B cell (primary cell): ENCODE measurements around the gene NUP93.

Source experiments
- EZH2 ChIP-seq: IDR thresholded peaks from 2 replicates; pipeline ENCODE4 v1.6.1; 2012; ENCODE audit warnings: borderline replicate concordance, low read depth, mild to moderate bottlenecking, moderate library complexity, low read length; ENCODE audit not compliant: insufficient read depth, poor library complexity, severe bottlenecking
- TF ChIP-seq, protein P1 (sequence below): fragments of 200-600 bp; IDR thresholded peaks from one replicate; pipeline ENCODE4 v1.8.0; 2022; ENCODE audit warnings: antibody characterized with exemption, mild to moderate bottlenecking

DNA sequence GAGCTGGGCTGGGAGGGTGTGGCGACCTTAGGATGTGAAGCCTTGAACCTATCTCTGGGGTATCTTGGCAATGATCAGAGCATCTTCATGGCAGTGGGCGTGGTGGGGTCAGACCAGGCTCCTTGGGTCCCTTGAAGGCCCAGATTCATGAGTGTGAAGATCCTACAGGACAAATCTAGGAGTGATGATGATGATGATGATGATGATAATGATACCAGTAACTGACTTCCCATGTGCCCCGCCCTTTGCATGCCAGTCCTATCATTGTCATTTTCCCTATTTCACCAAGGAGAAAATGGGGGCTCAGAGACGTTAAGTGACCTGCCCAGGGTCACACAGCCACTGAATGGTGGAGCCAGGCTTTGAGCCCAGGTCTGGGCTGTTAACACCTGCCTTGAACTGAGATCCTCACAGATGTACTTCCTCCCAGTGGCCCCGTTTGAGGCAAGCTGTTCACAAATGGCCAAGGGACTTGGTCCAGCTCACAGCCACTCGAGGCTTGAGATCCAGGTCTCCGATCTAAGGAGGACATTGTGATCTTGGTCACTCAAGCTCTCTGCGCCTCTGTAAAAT is 148.4 kb downstream of the NUP93 start:
- TF ChIP-seq, protein P1, sequence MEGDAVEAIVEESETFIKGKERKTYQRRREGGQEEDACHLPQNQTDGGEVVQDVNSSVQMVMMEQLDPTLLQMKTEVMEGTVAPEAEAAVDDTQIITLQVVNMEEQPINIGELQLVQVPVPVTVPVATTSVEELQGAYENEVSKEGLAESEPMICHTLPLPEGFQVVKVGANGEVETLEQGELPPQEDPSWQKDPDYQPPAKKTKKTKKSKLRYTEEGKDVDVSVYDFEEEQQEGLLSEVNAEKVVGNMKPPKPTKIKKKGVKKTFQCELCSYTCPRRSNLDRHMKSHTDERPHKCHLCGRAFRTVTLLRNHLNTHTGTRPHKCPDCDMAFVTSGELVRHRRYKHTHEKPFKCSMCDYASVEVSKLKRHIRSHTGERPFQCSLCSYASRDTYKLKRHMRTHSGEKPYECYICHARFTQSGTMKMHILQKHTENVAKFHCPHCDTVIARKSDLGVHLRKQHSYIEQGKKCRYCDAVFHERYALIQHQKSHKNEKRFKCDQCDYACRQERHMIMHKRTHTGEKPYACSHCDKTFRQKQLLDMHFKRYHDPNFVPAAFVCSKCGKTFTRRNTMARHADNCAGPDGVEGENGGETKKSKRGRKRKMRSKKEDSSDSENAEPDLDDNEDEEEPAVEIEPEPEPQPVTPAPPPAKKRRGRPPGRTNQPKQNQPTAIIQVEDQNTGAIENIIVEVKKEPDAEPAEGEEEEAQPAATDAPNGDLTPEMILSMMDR: no peak
- no peak for TF ChIP-seq EZH2
